AG09309 (cell line): ENCODE data around the gene MAP3K5.
A peak's percentile ranks its signal among the peaks of the same experiment; 100 is the strongest.

Experiments
- DNase-seq: peaks from one replicate; pipeline ENCODE4 v3.0.0-alpha.2; 2010; ENCODE audit warnings: low read depth
- H3K4me3 ChIP-seq: 2 replicates; pipeline ENCODE4 v1.5.1; 2011; ENCODE audit warnings: mild to moderate bottlenecking, low read depth, low read length, moderate library complexity; ENCODE audit not compliant: control insufficient read depth
- TF ChIP-seq, protein P1 (sequence below): IDR thresholded peaks from 2 replicates; pipeline ENCODE4 v1.5.1; 2011; ENCODE audit warnings: mild to moderate bottlenecking, low read depth, low read length, inconsistent platforms; ENCODE audit not compliant: insufficient read depth, control insufficient read depth; ENCODE audit errors: missing control alignments

The MAP3K5 gene

DNA sequence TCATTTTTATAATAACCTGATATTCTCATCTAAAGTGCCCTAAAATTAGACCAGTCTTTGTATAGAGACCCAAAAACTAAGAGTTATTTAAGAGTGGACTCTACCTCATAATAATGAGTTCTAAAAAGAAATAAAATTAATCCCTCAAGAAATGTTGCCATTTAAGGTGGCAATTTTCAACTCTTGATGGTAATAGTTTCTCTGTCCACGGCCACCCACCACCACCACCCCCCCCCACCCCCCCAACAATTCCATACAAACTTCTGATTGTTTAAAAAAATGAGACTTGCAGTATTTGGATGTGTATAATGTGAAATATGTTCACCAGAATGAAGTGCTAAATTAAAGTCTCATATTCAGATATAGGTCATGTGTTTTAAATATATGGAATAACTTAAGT is 244.4 kb downstream of the MAP3K5 start:
- H3K4me3 ChIP-seq, result no peak overlapping the region
- TF ChIP-seq, protein P1, sequence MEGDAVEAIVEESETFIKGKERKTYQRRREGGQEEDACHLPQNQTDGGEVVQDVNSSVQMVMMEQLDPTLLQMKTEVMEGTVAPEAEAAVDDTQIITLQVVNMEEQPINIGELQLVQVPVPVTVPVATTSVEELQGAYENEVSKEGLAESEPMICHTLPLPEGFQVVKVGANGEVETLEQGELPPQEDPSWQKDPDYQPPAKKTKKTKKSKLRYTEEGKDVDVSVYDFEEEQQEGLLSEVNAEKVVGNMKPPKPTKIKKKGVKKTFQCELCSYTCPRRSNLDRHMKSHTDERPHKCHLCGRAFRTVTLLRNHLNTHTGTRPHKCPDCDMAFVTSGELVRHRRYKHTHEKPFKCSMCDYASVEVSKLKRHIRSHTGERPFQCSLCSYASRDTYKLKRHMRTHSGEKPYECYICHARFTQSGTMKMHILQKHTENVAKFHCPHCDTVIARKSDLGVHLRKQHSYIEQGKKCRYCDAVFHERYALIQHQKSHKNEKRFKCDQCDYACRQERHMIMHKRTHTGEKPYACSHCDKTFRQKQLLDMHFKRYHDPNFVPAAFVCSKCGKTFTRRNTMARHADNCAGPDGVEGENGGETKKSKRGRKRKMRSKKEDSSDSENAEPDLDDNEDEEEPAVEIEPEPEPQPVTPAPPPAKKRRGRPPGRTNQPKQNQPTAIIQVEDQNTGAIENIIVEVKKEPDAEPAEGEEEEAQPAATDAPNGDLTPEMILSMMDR, result no peak
- DNase-seq, result no peak

DNA sequence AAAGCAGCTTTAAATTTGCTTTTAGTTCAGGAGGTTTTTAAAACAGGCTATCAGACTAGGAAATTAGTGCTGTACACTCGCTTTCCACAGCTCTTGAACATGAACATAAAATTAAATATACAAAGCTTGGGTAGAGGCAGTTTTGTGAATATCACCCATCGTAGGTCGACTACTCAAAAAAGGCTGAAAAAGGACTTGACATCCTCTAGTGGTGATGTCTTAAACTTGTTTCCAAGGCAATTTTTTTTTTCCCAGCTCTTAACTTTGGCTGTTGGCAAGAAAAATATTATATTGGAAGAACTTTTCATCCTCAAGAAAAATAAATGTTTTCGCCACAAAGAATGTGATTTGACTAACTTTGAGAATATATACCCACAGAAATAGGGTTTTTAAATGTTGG is 244.9 kb downstream of the MAP3K5 start:
- peak; percentile 18 for DNase-seq
- H3K4me3 ChIP-seq, result no peak overlapping the region
- TF ChIP-seq, protein P1, result peak; percentile 68

DNA sequence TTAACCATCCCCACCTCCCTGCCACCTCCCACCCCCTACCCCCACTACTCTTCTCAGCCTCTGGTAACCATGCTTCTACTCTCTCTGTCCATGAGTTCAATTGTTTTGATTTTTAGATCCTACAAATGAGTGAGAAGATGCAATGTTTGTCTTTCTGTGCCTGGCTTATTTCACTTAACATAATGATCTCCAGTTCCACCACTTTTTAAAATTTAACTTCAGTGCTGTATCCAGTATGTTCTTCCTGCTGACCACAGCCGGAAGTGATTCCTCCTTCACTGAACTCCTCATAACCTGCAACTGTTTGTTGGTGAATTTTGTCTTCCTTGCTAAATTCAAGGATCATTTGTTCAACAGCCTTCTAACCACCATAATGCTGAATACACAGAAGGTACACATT is 245.9 kb downstream of the MAP3K5 start:
- no peak overlapping the region for H3K4me3 ChIP-seq
- no peak for DNase-seq
- TF ChIP-seq, protein P1, result no peak

DNA sequence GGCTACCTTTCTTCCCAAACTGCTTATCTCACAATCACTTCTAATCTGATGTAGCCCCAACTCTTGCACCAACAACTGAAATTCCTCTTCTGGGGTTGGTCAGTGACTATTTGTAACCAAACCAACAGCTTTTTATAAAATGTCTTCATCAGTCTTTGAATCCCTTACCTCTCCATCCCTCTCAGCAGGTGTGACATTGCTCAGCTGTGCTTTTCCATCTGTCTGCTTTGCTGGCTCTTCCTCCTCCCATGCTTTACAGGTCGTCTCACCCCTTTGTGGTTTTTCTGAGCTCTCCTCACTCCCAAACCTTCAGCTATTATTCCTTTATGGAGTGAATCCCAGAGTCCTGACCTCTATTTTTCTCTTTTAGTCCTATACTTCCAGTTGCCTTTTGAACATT is 248.0 kb downstream of the MAP3K5 start:
- no peak overlapping the region for H3K4me3 ChIP-seq
- TF ChIP-seq, protein P1, result no peak
- no peak for DNase-seq

DNA sequence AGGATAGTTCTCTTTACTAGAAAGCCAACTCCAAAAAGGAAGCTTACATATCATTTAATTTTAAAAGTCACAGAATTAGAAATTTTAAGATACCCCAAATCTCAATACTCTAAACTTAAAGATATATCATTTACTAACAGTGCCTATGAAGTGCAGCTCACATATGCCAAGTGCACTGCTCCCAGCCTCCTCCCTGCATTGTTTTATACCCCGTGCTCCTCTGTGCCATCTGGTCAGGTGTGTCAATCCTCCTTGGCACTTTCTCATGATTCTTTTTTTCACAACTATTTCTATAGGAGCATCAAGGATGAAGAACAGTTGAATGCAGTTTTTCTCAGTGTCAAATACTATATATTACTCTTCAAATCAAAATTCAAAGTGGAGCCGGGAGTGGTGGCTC is 250.9 kb downstream of the MAP3K5 start:
- TF ChIP-seq, protein P1, result no peak
- H3K4me3 ChIP-seq, result no peak overlapping the region
- DNase-seq, result no peak

DNA sequence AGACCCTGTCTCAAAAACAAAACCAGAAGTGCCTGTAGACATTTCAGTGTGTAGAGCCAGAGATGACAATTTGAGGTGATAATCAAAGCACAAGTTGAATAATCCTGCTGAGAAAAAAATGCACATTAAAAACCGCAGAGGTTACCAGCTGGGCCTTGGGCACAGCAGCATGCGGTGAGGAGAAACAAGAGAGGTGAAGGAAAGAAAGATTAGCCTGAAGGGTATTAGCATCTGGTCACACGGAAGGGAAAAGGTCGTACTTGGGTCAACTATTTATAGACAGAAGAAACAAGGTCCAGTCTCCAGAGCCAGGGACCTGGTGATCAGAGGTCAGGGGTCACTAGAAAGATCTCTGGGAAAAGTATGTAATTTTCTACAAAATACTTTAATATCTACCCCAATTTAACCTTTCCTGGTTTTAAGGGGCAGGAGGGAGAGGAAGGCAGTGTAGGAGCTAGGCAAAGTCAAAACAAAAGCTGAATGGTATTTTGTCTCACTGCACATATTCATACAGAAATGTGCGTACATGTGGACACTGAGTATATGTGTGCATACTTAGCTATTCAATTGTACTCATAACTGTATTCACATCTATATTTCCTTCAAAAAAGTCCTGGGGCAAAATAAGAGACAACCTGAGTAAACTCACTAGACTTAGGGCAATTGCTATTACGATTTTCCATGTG is 252.2 kb downstream of the MAP3K5 start:
- no peak overlapping the region for H3K4me3 ChIP-seq
- DNase-seq, result no peak
- TF ChIP-seq, protein P1, result no peak
